ENCODE data around the gene MAOA.

GRCh38 chrX:43747476-43747875 lies 91.4 kb downstream of the MAOA start:
- TF ChIP-seq FOXM1 (IDR thresholded peaks at IDR 0.05; ENCODE audit: borderline replicate concordance): no peak
- TF ChIP-seq CTBP1 (IDR thresholded peaks at IDR 0.05; ENCODE audit: borderline replicate concordance): no peak
- TF ChIP-seq FOXK2 (IDR thresholded peaks at IDR 0.05): no peak
- TF ChIP-seq NFRKB (IDR thresholded peaks at IDR 0.05): no peak
- TF ChIP-seq ELF4 (IDR thresholded peaks at IDR 0.05): no peak
- TF ChIP-seq SP1 (IDR thresholded peaks at IDR 0.05): no peak
- no peak for TF ChIP-seq TARDBP (IDR thresholded peaks at IDR 0.05)

All from HEK293T (cell line).